Fibroblast of lung (primary cell): ENCODE measurements around the gene CISD3. TPM values are rescaled to one million over a fixed set of nuclear protein-coding genes. Genes with fewer than 3 reads are reported as not detected.

Experiments used
- DNase-seq, 2 donors: peaks; one replicate each; pipeline versions ENCODE4 v3.0.0 to v3.0.0-alpha.2; 2010; ENCODE audit warnings: low read depth in 2 of 2
- H2AFZ ChIP-seq: 2 replicates; pipeline ENCODE4 v1.5.1; 2012; ENCODE audit warnings: low read length, control low read depth, inconsistent platforms
- H3K27ac ChIP-seq: 2 replicates; pipeline ENCODE4 v1.5.1; 2011; ENCODE audit warnings: low read length, control low read depth; ENCODE audit not compliant: insufficient read depth
- H3K27me3 ChIP-seq: 2 replicates; pipeline ENCODE4 v1.5.1; 2011; ENCODE audit warnings: mild to moderate bottlenecking, low read length; ENCODE audit not compliant: control insufficient read depth, insufficient read depth
- H3K36me3 ChIP-seq: 2 replicates; pipeline ENCODE4 v1.5.1; 2011; ENCODE audit warnings: low read length; ENCODE audit not compliant: control insufficient read depth, insufficient read depth
- H3K4me1 ChIP-seq: 2 replicates; pipeline ENCODE4 v1.5.1; 2011; ENCODE audit warnings: low read length; ENCODE audit not compliant: control insufficient read depth, insufficient read depth; ENCODE audit errors: extremely low read depth
- H3K4me2 ChIP-seq: 2 replicates; pipeline ENCODE4 v1.5.1; 2011; ENCODE audit warnings: low read length, control low read depth; ENCODE audit not compliant: insufficient read depth; ENCODE audit errors: extremely low read depth
- H3K4me3 ChIP-seq, 4 experiments: fragments of 200-600 bp in 1 of 4; sonication (generic) in 1 of 4; replicated peaks in 1 of 4; 2 replicates each; pipeline ENCODE4 v1.5.1; 2011 to 2016; ENCODE audit warnings: low read length in 4 of 4, low read depth in 3 of 4, mild to moderate bottlenecking in 3 of 4, control low read depth in 2 of 4, inconsistent platforms in 1 of 4, mixed read lengths in 1 of 4; ENCODE audit not compliant: insufficient read depth in 1 of 4; ENCODE audit errors: control extremely low read depth in 1 of 4
- H3K79me2 ChIP-seq: 2 replicates; pipeline ENCODE4 v1.5.1; 2012; ENCODE audit warnings: mild to moderate bottlenecking, low read length, inconsistent platforms; ENCODE audit not compliant: control insufficient read depth, insufficient read depth
- H3K9ac ChIP-seq: 2 replicates; pipeline ENCODE4 v1.5.1; 2011; ENCODE audit warnings: mild to moderate bottlenecking, low read length, control low read depth; ENCODE audit not compliant: insufficient read depth
- H3K9me3 ChIP-seq: 2 replicates; pipeline ENCODE4 v1.5.1; 2012; ENCODE audit warnings: low read depth, low read length; ENCODE audit not compliant: control insufficient read depth, insufficient read depth
- H4K20me1 ChIP-seq: 2 replicates; pipeline ENCODE4 v1.5.1; 2011; ENCODE audit warnings: low read length; ENCODE audit not compliant: control insufficient read depth, insufficient read depth; ENCODE audit errors: extremely low read depth
- CTCF ChIP-seq, 2 donors: IDR thresholded peaks in 1 of 2; conservative IDR thresholded peaks in 1 of 2; 1 replicate in 1 of 2; 2 replicates in 1 of 2; pipeline ENCODE4 v1.5.1; 2011 to 2012; ENCODE audit warnings: low read length in 2 of 2, control low read depth in 1 of 2, inconsistent platforms in 1 of 2, low read depth in 1 of 2, mild to moderate bottlenecking in 1 of 2
- EZH2 ChIP-seq: IDR thresholded peaks from 2 replicates; pipeline ENCODE4 v1.5.1; 2012; ENCODE audit warnings: low read length, control low read depth, mild to moderate bottlenecking; ENCODE audit errors: missing control alignments
- polyA plus RNA-seq, 2 donors: library from polyadenylated mRNA; depleted of rRNA in 1 of 2; stranded (reverse) in 1 of 2; unstranded in 1 of 2; fragments of >200 nt; gene quantifications; 2 replicates each; pipeline ENCODE4 v1.2.1, GENCODE V29; 2011 to 2012; ENCODE audit warnings: missing spikeins in 1 of 2
- total RNA-seq: library from RNA; depleted of rRNA; stranded (reverse); fragments of >200 nt; gene quantifications from 2 replicates; pipeline ENCODE4 v1.2.1, GENCODE V29; 2014

CISD3 gene
- total and polyA plus RNA-seq, 2 donors (not counting 1 experiment from before 2014, with no cell fraction given): 4.0 to 5.7 TPM

- DNase-seq: no peak
- TF ChIP-seq EZH2 (no peak), CTCF (conservative IDR thresholded peaks at IDR 0.05 in 1 of 2, IDR thresholded peaks at IDR 0.05 in 1 of 2; ENCODE audit: low read depth in 1 of 2, low read length in 2 of 2) (no peak)
- H3K9ac ChIP-seq: peak overlapping the region; percentile 83
- peak overlapping the region; percentile 81 for H3K27ac ChIP-seq
- H3K27me3 ChIP-seq: no peaks in the 10 kb centered on the region
- peaks cover 2% of the 10 kb centered on the region for H3K36me3 ChIP-seq
- no peaks in the 10 kb centered on the region for H3K9me3 ChIP-seq
- no peaks in the 10 kb centered on the region for H4K20me1 ChIP-seq
- peak overlapping the region; percentile 50 for H2AFZ ChIP-seq
- H3K4me3 ChIP-seq: peak overlapping the region; percentile 71 to 89 (median 78)
- peak overlapping the region; percentile 91 for H3K4me2 ChIP-seq
- peaks cover 48% of the 10 kb centered on the region for H3K79me2 ChIP-seq
- peaks cover 14% of the 10 kb centered on the region for H3K4me1 ChIP-seq
Observed at GRCh38 chr17:38747463-38748148, 17.5 kb downstream of the CISD3 start.

- Histone ChIP-seq H3K4me1 (peaks cover 9% of the 10 kb centered on the region), H3K9ac (peak within 1 kb of the TSS; percentile 83), H3K79me2 (peaks cover 47% of the 10 kb centered on the region), H3K27ac (peak within 1 kb of the TSS; percentile 81), H3K27me3 (no peaks in the 10 kb centered on the region), H3K9me3 (no peaks in the 10 kb centered on the region), H3K36me3 (peaks cover 2% of the 10 kb centered on the region), H2AFZ (peak within 1 kb of the TSS; percentile 50), H3K4me2 (peak within 1 kb of the TSS; percentile 91), H4K20me1 (no peaks in the 10 kb centered on the region), H3K4me3 (peak within 1 kb of the TSS; percentile 71 to 89 (median 78))
- DNase-seq: peak; percentile 86 to 90
- TF ChIP-seq CTCF (conservative IDR thresholded peaks at IDR 0.05 in 1 of 2, IDR thresholded peaks at IDR 0.05 in 1 of 2; ENCODE audit: low read depth in 1 of 2, low read length in 2 of 2): no peak
- TF ChIP-seq EZH2: no peak
Observed at GRCh38 chr17:38748149-38748891, 18.2 kb downstream of the CISD3 start, which contains the start of gene PCGF2. Gene PCGF2, minus strand, starts transcription at chr17:38748336. Its CDS starts 7,934 bp downstream, at chr17:38740402.

GRCh38 chr17:38748892-38749222 lies 18.7 kb downstream of the CISD3 start:
- H3K4me3 ChIP-seq: peak overlapping the region; percentile 49 to 71 (median 64)
- no peaks in the 10 kb centered on the region for H3K27me3 ChIP-seq
- H3K27ac ChIP-seq: peak overlapping the region; percentile 57
- no peaks in the 10 kb centered on the region for H3K9me3 ChIP-seq
- peak overlapping the region; percentile 79 for H3K4me2 ChIP-seq
- peaks cover 46% of the 10 kb centered on the region for H3K79me2 ChIP-seq
- TF ChIP-seq EZH2 (no peak), CTCF (conservative IDR thresholded peaks at IDR 0.05 in 1 of 2, IDR thresholded peaks at IDR 0.05 in 1 of 2; ENCODE audit: low read depth in 1 of 2, low read length in 2 of 2) (no peak)
- no peak overlapping the region for H2AFZ ChIP-seq
- H4K20me1 ChIP-seq: no peaks in the 10 kb centered on the region
- peaks cover 2% of the 10 kb centered on the region for H3K36me3 ChIP-seq
- peak overlapping the region; percentile 64 for H3K9ac ChIP-seq
- no peak for DNase-seq
- peaks cover 11% of the 10 kb centered on the region for H3K4me1 ChIP-seq
